ENCODE results near the gene PSMC3IP. TPM values are rescaled to one million over a fixed set of nuclear protein-coding genes. Genes with fewer than 3 reads are reported as not detected.
A peak's percentile ranks its signal among the peaks of the same experiment; 100 is the strongest.
"Not testable (repeated sequence)": the region's sequence is repeated elsewhere in the genome, so short reads cannot be mapped to it uniquely, and the experiment has no call there.

Gene PSMC3IP, protein sequence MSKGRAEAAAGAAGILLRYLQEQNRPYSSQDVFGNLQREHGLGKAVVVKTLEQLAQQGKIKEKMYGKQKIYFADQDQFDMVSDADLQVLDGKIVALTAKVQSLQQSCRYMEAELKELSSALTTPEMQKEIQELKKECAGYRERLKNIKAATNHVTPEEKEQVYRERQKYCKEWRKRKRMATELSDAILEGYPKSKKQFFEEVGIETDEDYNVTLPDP
- polyA plus RNA-seq (2013, experiment 1 of 4) = 39.3 TPM
- polyA plus RNA-seq (2013, experiment 2 of 4) = 42.5 TPM
- 29.1 TPM for polyA plus RNA-seq (2013, experiment 3 of 4)
- 30.6 TPM for polyA plus RNA-seq (2013, experiment 4 of 4)

DNA sequence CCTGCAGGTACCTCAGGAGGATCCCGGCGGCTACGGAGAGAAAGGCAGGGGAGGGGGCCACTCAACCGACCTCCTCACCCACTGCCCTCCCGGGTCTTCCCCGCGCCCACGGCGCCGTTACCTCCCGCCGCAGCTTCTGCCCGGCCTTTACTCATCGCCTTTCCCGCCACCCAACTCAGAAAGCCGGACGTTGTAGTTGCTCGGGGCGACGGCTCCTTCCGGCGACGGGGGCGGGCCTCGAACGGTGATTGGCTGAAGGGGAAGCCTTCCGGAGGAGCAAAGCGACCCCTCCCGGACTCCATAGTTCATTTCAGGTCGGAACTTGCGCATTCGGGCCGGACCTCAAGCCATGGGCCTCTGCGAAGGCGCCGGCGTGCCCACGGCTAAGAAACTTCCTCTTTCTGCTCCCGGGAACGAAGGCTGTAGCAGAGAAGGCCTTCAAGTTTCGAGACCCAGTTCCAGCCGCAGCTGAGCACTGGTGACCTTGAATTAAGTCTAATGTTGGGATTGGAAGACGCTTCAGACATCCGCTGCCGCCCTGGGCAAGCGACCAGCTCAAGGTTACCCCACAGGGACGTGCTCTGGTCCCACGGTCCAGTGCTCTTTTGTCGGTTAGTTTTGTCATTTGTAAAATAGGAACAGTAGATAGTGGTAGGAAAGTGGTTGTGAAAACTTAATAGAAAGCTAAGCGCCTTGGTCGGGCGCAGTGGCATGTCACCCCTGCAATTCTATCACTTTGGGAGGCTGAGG, at the start of gene PSMC3IP:
TSS of gene PSMC3IP (minus strand) at position 198 of the 750 bp plus-strand sequence. CDS start at position 155, 43 bp downstream.
- Histone ChIP-seq H3K4me1 (ENCODE audit: control insufficient read depth, insufficient read depth, low read length) (peaks cover 10% of the 10 kb centered on the region), H3K27ac (ENCODE audit: insufficient read depth, low read depth, low read length, poor library complexity, severe bottlenecking) (peak within 1 kb of the TSS; percentile 77), H3K27me3 (ENCODE audit: control insufficient read depth, insufficient read depth, low read length, poor library complexity, severe bottlenecking) (no peaks in the 10 kb centered on the region), H3K9me3 (ENCODE audit: control insufficient read depth, low read length) (no peaks in the 10 kb centered on the region), H3K4me3 (ENCODE audit: insufficient read depth, low read depth, low read length) (peak within 1 kb of the TSS; percentile 87), H3K36me3 (ENCODE audit: control insufficient read depth, insufficient read depth, low read length) (peaks cover 37% of the 10 kb centered on the region)
- WGBS, 2 experiments = 0 to 1% methylated on average over 52 of the region's 52 CpGs

DNA sequence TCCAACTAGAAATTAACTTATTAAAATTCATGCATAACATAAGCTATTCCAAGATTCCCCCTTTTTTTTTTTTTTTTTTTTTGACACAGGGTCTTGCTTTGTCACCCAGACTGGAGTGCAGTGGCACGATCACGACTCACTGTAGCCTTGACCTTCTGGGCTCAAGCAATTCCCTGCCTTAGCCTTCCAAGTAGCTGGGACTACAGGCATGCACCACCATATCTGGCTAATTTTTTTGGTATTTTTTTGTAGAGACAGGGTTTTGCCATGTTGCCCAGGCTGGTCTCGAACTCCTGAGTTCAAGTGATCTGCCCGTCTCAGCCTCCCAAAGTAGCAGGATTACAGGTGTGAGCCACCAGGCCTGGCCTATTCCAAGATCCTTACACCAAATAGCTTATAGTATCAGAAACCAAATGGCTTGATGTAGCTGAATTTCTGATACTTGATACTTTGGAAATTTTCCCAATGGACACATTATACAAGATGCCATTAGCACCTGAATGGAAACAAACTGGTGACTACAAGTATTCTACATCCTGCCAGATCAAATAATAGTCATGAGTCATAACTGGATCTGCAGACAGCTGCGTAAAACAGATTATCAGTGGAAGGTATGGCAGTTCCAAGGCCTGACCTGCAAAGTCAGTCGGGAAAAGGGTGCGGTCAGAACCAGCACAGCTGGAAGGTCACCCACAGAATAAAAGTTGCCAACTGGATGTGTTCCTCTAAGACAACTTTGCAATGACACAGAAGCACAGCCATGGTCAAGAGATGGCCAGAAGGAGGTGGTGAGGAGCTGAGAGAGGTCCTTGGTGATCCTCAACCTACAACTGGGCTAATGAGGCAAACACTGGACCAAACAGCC, 46.4 kb upstream of the PSMC3IP start:
- H3K4me1 ChIP-seq (ENCODE audit: control insufficient read depth, insufficient read depth, low read length) = no peaks in the 10 kb centered on the region
- H3K4me3 ChIP-seq (ENCODE audit: insufficient read depth, low read depth, low read length) = no peak overlapping the region
- 93% methylated on average over 7 of the region's 7 CpGs for WGBS, 2 experiments

DNA sequence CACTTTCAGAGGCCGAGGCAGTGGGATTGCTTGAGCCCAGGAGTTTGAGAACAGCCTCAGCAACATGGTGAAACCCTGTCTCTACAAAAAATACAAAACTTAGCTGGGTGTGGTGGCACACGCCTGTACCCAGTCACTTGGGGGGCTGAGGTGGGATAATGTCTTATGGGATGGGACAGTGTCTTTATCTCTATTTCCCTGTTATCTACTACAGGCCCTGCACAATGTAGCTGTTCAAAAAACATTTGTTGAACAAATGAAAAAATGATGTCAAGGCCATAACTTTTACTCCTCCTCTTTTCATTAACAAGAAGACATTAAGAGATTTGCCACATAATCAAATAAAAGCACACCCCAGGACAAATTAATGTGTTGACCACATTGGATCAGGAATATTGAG, 45.7 kb upstream of the PSMC3IP start:
- no peak overlapping the region for H3K27ac ChIP-seq (ENCODE audit: insufficient read depth, low read depth, low read length, poor library complexity, severe bottlenecking)
- WGBS, 2 experiments = 84 to 99% methylated on average over 2 of the region's 2 CpGs
- no peaks in the 10 kb centered on the region for H3K27me3 ChIP-seq (ENCODE audit: control insufficient read depth, insufficient read depth, low read length, poor library complexity, severe bottlenecking)
- no peak overlapping the region for H3K4me3 ChIP-seq (ENCODE audit: insufficient read depth, low read depth, low read length)
- H3K9me3 ChIP-seq (ENCODE audit: control insufficient read depth, low read length) = no peaks in the 10 kb centered on the region
- H3K36me3 ChIP-seq (ENCODE audit: control insufficient read depth, insufficient read depth, low read length) = no peaks in the 10 kb centered on the region
- H3K4me1 ChIP-seq (ENCODE audit: control insufficient read depth, insufficient read depth, low read length) = peaks cover 5% of the 10 kb centered on the region

More for the DNA sequence above, 46.4 kb upstream of the PSMC3IP start:
- Histone ChIP-seq H3K9me3 (ENCODE audit: control insufficient read depth, low read length) (no peaks in the 10 kb centered on the region), H3K27ac (ENCODE audit: insufficient read depth, low read depth, low read length, poor library complexity, severe bottlenecking) (no peak overlapping the region), H3K36me3 (ENCODE audit: control insufficient read depth, insufficient read depth, low read length) (no peaks in the 10 kb centered on the region), H3K27me3 (ENCODE audit: control insufficient read depth, insufficient read depth, low read length, poor library complexity, severe bottlenecking) (no peaks in the 10 kb centered on the region)

DNA sequence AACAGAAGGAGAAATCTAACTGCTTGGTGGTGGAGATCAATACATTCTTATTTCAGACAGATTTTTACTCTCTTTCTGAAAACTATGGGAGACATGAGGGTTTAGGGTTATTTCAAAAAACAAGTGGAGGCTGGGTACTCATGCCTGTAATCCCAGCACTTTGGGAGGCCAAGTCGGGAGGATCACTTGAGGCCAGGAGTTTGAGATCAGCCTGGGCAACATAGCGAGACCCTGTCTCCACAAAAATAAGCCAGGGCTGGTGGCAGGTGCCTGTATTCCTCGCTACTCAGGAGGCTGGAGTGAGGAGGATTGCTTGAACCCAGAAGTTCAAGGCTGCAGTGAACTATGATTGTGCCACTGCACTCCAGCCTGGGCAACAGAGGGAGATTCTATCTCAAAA, 44.5 kb upstream of the PSMC3IP start:
- not testable (repeated sequence) for H3K4me3 ChIP-seq (ENCODE audit: insufficient read depth, low read depth, low read length); H3K9me3 ChIP-seq (ENCODE audit: control insufficient read depth, low read length); H3K36me3 ChIP-seq (ENCODE audit: control insufficient read depth, insufficient read depth, low read length); H3K27ac ChIP-seq (ENCODE audit: insufficient read depth, low read depth, low read length, poor library complexity, severe bottlenecking); H3K27me3 ChIP-seq (ENCODE audit: control insufficient read depth, insufficient read depth, low read length, poor library complexity, severe bottlenecking); H3K4me1 ChIP-seq (ENCODE audit: control insufficient read depth, insufficient read depth, low read length)
- 91 to 96% methylated on average over 3 of the region's 3 CpGs for WGBS, 2 experiments

DNA sequence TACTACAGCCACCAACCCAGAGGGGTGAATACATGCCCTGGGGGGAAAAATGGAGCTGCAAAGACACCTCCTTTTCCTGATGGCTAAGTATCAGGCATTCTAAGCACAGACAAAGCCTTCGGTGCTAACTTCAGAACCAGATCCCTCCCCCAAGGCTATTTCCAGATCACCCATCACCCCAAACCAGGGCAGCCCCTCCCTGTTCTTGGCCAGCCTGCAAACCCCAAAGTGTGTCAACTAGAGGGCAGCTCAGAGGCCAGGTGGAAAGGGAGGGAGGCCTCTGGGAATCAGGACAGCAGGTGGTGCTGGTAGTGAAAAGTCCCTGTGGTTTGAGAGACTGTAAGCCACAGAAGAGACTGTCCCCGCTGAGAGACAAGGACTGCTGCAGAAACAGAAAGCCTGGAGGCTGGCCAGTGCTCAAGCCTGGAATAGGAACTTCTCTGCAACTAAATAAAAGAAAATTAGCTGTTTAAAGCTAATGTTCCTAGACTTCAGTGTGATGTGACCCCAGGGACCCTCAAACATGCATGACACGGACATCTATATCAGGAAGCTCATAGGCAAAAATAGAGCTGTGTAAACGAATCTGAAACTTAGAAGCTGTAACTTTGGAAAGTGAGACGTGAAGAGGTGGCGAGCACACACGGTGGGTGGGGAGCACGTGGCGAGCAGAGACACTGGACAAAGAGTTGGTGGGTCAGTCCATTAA, 41.1 kb upstream of the PSMC3IP start:
- H3K27ac ChIP-seq (ENCODE audit: insufficient read depth, low read depth, low read length, poor library complexity, severe bottlenecking) = peak overlapping the region; percentile 32
- no peaks in the 10 kb centered on the region for H3K27me3 ChIP-seq (ENCODE audit: control insufficient read depth, insufficient read depth, low read length, poor library complexity, severe bottlenecking)
- WGBS, 2 experiments = 71% methylated on average over 9 of the region's 9 CpGs
- no peaks in the 10 kb centered on the region for H3K9me3 ChIP-seq (ENCODE audit: control insufficient read depth, low read length)
- H3K4me1 ChIP-seq (ENCODE audit: control insufficient read depth, insufficient read depth, low read length) = peaks cover 5% of the 10 kb centered on the region
- peaks cover 21% of the 10 kb centered on the region for H3K36me3 ChIP-seq (ENCODE audit: control insufficient read depth, insufficient read depth, low read length)
- no peak overlapping the region for H3K4me3 ChIP-seq (ENCODE audit: insufficient read depth, low read depth, low read length)

DNA sequence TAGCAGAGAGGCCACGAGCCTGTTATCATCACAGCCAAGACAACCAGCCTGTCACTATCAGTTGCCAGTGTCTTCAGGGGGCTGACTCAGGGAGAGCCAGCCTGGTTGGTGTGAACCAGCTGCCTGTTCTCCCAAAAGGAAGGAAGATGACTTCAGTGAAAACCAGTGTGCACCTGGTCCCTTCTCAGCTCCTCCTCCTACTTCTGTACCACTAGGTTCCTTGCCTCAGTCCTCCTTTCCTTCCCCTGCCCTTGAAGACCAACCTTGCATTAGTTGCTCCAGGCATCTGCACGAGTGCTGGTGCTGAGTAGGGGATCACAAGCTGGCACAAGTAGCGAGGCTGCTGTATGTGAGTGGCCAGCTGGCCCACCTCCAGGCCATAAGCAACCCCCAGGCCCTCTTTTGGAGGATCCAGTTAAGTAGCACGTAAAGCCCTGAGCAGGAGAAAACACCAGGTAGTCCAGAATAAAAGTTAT, 40.5 kb upstream of the PSMC3IP start:
- H3K27ac ChIP-seq (ENCODE audit: insufficient read depth, low read depth, low read length, poor library complexity, severe bottlenecking) = peak overlapping the region; percentile 32
- 75 to 82% methylated on average over 4 of the region's 4 CpGs for WGBS, 2 experiments
- no peaks in the 10 kb centered on the region for H3K27me3 ChIP-seq (ENCODE audit: control insufficient read depth, insufficient read depth, low read length, poor library complexity, severe bottlenecking)
- H3K36me3 ChIP-seq (ENCODE audit: control insufficient read depth, insufficient read depth, low read length) = peaks cover 24% of the 10 kb centered on the region
- peaks cover 5% of the 10 kb centered on the region for H3K4me1 ChIP-seq (ENCODE audit: control insufficient read depth, insufficient read depth, low read length)
- no peak overlapping the region for H3K4me3 ChIP-seq (ENCODE audit: insufficient read depth, low read depth, low read length)
- H3K9me3 ChIP-seq (ENCODE audit: control insufficient read depth, low read length) = no peaks in the 10 kb centered on the region

DNA sequence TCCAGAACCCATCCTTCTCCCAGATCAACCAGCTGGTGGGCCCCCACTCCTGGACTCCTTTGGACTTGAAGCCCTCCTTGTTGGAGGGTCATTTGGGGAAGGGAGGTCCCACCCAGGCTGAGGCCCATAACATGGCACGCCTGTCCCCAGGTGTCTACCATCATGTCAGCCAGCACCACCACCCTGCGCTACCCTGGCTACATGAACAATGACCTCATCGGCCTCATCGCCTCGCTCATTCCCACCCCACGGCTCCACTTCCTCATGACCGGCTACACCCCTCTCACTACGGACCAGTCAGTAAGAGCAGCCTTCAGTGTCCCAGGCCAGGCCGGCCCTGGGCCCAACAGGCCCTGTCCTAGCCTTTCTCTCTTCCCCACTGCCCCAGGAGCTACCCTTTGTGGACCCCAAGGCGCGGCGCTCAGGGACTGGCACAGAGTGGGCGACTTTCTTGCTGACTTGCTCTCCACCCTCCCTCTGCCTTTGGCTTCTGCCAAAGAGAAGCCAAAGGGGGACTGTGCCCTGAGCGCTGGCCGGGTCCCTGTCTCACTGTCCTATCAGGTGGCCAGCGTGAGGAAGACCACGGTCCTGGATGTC, 36.3 kb upstream of the PSMC3IP start:
- Histone ChIP-seq H3K9me3 (ENCODE audit: control insufficient read depth, low read length) (no peaks in the 10 kb centered on the region), H3K36me3 (ENCODE audit: control insufficient read depth, insufficient read depth, low read length) (peaks cover 38% of the 10 kb centered on the region), H3K4me1 (ENCODE audit: control insufficient read depth, insufficient read depth, low read length) (peaks cover 4% of the 10 kb centered on the region), H3K27me3 (ENCODE audit: control insufficient read depth, insufficient read depth, low read length, poor library complexity, severe bottlenecking) (no peaks in the 10 kb centered on the region), H3K27ac (ENCODE audit: insufficient read depth, low read depth, low read length, poor library complexity, severe bottlenecking) (no peak overlapping the region), H3K4me3 (ENCODE audit: insufficient read depth, low read depth, low read length) (no peak overlapping the region)
- 96% methylated on average over 15 of the region's 17 CpGs for WGBS, 2 experiments

DNA sequence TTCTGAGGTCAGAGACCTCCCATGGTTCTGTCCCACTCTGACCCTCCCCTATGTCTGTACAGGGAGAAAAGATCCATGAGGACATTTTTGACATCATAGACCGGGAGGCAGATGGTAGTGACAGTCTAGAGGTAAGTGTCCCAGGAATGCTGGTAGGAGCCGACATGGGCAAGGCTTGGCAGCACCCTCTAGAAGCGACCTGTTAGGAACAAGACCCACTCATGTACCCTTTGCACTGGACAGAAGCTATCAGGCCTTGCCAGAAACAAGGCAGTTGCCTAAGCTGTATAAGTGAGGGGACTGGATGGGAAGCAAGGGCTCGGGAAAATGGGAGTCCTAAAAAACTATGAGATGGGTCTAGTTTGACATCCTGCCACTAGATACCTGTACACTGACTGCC, 34.5 kb upstream of the PSMC3IP start:
- no peak overlapping the region for H3K27ac ChIP-seq (ENCODE audit: insufficient read depth, low read depth, low read length, poor library complexity, severe bottlenecking)
- H3K4me3 ChIP-seq (ENCODE audit: insufficient read depth, low read depth, low read length) = no peak overlapping the region
- 91 to 94% methylated on average over 4 of the region's 4 CpGs for WGBS, 2 experiments
- peaks cover 38% of the 10 kb centered on the region for H3K36me3 ChIP-seq (ENCODE audit: control insufficient read depth, insufficient read depth, low read length)
- peaks cover 4% of the 10 kb centered on the region for H3K4me1 ChIP-seq (ENCODE audit: control insufficient read depth, insufficient read depth, low read length)
- H3K27me3 ChIP-seq (ENCODE audit: control insufficient read depth, insufficient read depth, low read length, poor library complexity, severe bottlenecking) = no peaks in the 10 kb centered on the region
- H3K9me3 ChIP-seq (ENCODE audit: control insufficient read depth, low read length) = no peaks in the 10 kb centered on the region
